Measurements from ENCODE around the gene MOCOS. TPM values are rescaled to one million over a fixed set of nuclear protein-coding genes. Genes with fewer than 3 reads are reported as not detected.

MOCOS gene
- total and polyA plus RNA-seq, 2 of the 13 experiments (the other 11 are each of a cell fraction or from before 2014, with no cell fraction given): 7.7 to 15.4 TPM

GRCh38 chr18:36176177-36176584, 11.1 kb upstream of the MOCOS start (continued):
- TF ChIP-seq HMG20B (CRISPR knock-in tag; conservative IDR thresholded peaks at IDR 0.05) (peak; percentile 43; the same call in 1 of the 2 replicates), PTBP1 (IDR thresholded peaks at IDR 0.05; ENCODE audit: low read depth, low read length, poor library complexity, severe bottlenecking) (no peak), CCDC6 (CRISPR knock-in tag; IDR thresholded peaks at IDR 0.05) (peak; percentile 79; the same call in 1 of the 2 replicates), ZNF746 (CRISPR knock-in tag; IDR thresholded peaks at IDR 0.05) (0 out of 2 replicates have a peak, but pooled peaks have one; percentile 41), ZMYM4 (CRISPR knock-in tag; IDR thresholded peaks at IDR 0.05) (peak; percentile 93), RFX5 (IDR thresholded peaks at IDR 0.05; ENCODE audit: low read depth, low read length) (0 out of 2 replicates have a peak, but pooled peaks have one; percentile 22), KLF11 (CRISPR knock-in tag; IDR thresholded peaks at IDR 0.05) (0 out of 2 replicates have a peak, but pooled peaks have one; percentile 64), ZNF446 (CRISPR knock-in tag; IDR thresholded peaks at IDR 0.05) (no peak), ZNF7 (CRISPR knock-in tag; IDR thresholded peaks at IDR 0.05) (peak; percentile 30; the same call in 1 of the 2 replicates), RCOR2 (CRISPR knock-in tag; IDR thresholded peaks at IDR 0.05) (peak; percentile 71; the same call in 1 of the 2 replicates), ZSCAN5A (CRISPR knock-in tag; IDR thresholded peaks at IDR 0.05; ENCODE audit: borderline replicate concordance) (peak; percentile 51; the same call in 1 of the 2 replicates), ZNF878 (CRISPR knock-in tag; IDR thresholded peaks at IDR 0.05) (peak; percentile 82), ZBTB33 (CRISPR knock-in tag; IDR thresholded peaks at IDR 0.05) (peak; percentile 66), ZNF710 (CRISPR knock-in tag; IDR thresholded peaks at IDR 0.05; ENCODE audit: borderline replicate concordance) (peak; percentile 60; the same call in 1 of the 2 replicates), ATF2 (CRISPR knock-in tag; IDR thresholded peaks at IDR 0.05) (peak; percentile 92), PPARG (CRISPR knock-in tag; conservative IDR thresholded peaks at IDR 0.05) (peak; percentile 28; the same call in 1 of the 2 replicates), NFKBIZ (CRISPR knock-in tag; IDR thresholded peaks at IDR 0.05) (peak; percentile 59), ZNF549 (CRISPR knock-in tag; IDR thresholded peaks at IDR 0.05) (no peak), SRSF9 (IDR thresholded peaks at IDR 0.05; ENCODE audit: borderline replicate concordance, insufficient read depth, low read depth, low read length, poor library complexity, severe bottlenecking) (no peak), MBD4 (IDR thresholded peaks at IDR 0.05; ENCODE audit: borderline replicate concordance, low read length) (peak; percentile 75; the same call in 1 of the 2 replicates), RXRA (CRISPR knock-in tag; IDR thresholded peaks at IDR 0.05) (peak; percentile 47; the same call in 1 of the 2 replicates), ZSCAN25 (CRISPR knock-in tag; IDR thresholded peaks at IDR 0.05) (peak; percentile 30; the same call in 1 of the 2 replicates), ZBTB26 (CRISPR knock-in tag; IDR thresholded peaks at IDR 0.05; ENCODE audit: borderline replicate concordance) (peak; percentile 44; the same call in 1 of the 2 replicates)
